Neural crest cell (in vitro differentiated cells): ENCODE data around the gene RTKN. TPM values are rescaled to one million over a fixed set of nuclear protein-coding genes. Genes with fewer than 3 reads are reported as not detected.
"Not testable (repeated sequence)": the region's sequence is repeated elsewhere in the genome, so short reads cannot be mapped to it uniquely, and the experiment has no call there.

ENCODE experiments used
- DNase-seq: peaks from one replicate; pipeline ENCODE4 v3.0.0; 2021; ENCODE audit warnings: low read depth, mixed read lengths, low spot score
- H3K27ac Mint-ChIP-seq: one replicate; pipeline ENCODE4 v1.8.0; 2021; ENCODE audit warnings: mild to moderate bottlenecking, mixed read lengths; ENCODE audit not compliant: unreplicated experiment
- H3K27me3 Mint-ChIP-seq: 2 replicates; pipeline ENCODE4 v1.8.0; 2021; ENCODE audit warnings: low read depth, mild to moderate bottlenecking, mixed read lengths
- H3K36me3 Mint-ChIP-seq: 2 replicates; pipeline ENCODE4 v1.8.0; 2021; ENCODE audit warnings: low read depth, mild to moderate bottlenecking, mixed read lengths
- H3K4me1 Mint-ChIP-seq: 2 replicates; pipeline ENCODE4 v1.8.0; 2021; ENCODE audit warnings: mixed read lengths
- H3K4me3 Mint-ChIP-seq: one replicate; pipeline ENCODE4 v1.8.0; 2021; ENCODE audit warnings: mild to moderate bottlenecking, mixed read lengths
- H3K9me3 Mint-ChIP-seq: 2 replicates; pipeline ENCODE4 v1.8.0; 2021; ENCODE audit warnings: mixed read lengths
- total RNA-seq: library from RNA; stranded (reverse); gene quantifications from 2 replicates; pipeline ENCODE4 v1.2.1, GENCODE V29; 2021
- TF ChIP-seq, protein P1 (sequence below): fragments of 200-600 bp; sonication (generic); conservative IDR thresholded peaks from 2 replicates; pipeline ENCODE4 v1.5.0; 2021; ENCODE audit warnings: antibody characterized with exemption, mild to moderate bottlenecking

RTKN gene
- total RNA-seq, 1 donor from 2014 or later: 62.0 TPM

DNA sequence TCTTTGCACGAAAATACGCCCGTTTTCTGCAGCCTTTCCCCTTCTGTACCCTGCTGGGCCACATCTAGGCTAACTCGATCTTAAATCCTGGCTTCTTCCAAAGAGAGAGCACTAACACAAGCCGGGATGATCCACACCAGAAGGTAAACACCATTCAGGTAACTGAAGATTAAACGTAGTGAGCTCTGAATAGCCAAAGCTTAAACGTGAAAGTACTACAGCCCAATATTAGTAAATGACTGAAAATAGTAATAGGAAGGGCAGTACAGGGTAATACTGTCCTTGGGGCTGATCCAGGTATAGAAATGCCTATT lies 31.2 kb upstream of the RTKN start:
- Mint-ChIP-seq H3K27ac (peak overlapping the region; percentile 98), H3K9me3 (no peaks in the 10 kb centered on the region), H3K4me1 (peaks cover 22% of the 10 kb centered on the region), H3K27me3 (peaks cover 2% of the 10 kb centered on the region), H3K36me3 (peaks cover 14% of the 10 kb centered on the region), H3K4me3 (peak overlapping the region; percentile 98)
- TF ChIP-seq, protein P1, sequence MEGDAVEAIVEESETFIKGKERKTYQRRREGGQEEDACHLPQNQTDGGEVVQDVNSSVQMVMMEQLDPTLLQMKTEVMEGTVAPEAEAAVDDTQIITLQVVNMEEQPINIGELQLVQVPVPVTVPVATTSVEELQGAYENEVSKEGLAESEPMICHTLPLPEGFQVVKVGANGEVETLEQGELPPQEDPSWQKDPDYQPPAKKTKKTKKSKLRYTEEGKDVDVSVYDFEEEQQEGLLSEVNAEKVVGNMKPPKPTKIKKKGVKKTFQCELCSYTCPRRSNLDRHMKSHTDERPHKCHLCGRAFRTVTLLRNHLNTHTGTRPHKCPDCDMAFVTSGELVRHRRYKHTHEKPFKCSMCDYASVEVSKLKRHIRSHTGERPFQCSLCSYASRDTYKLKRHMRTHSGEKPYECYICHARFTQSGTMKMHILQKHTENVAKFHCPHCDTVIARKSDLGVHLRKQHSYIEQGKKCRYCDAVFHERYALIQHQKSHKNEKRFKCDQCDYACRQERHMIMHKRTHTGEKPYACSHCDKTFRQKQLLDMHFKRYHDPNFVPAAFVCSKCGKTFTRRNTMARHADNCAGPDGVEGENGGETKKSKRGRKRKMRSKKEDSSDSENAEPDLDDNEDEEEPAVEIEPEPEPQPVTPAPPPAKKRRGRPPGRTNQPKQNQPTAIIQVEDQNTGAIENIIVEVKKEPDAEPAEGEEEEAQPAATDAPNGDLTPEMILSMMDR: no peak
- no peak for DNase-seq

DNA sequence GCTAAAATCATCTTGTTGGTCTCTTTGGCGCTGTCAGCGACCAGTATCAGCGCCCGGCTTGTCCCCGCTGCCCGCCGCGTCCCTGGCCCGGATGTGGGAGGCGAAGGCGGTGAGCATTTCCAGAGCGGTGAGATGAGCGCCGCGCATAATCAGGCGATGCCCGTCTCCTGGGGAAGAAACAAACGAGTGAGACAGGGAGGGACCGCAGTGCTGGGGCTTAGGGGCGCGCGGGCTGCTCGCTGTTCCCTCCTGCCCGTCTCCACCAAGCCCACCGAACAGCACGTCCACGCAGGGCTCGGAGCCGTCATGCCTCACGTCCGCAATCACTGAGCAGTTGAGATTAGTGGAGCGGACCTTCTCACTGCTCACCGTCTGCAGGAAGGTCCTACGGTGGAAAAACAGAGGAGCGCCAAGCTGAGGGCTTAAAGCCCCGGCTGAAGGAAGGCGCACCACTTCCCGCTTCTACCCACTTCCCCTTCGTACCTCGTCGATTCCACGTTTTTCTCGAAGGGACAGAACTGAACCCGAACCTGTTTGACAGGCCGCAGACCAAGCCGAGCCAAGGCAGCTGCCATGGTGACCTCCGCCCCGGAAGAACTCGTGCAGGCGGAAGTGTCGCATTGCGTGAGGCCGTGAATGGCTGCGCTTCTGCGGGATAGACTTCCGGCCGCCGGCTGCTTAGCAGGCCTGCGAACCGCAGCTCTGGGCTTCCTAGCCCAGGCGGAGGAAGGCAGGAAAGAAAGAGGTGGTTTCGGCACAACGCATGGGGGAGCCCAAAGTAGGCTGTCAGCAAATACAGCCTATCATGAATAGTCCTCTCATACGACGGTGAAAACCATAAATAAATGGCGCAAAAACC lies 30.6 kb upstream of the RTKN start, which contains the start of gene MRPL53:
MRPL53 (minus strand) TSS at position 595 of the 859 bp plus-strand sequence; CDS start at position 575, 20 bp downstream.
- DNase-seq: peak; percentile 93
- H3K36me3 Mint-ChIP-seq: peaks cover 11% of the 10 kb centered on the region
- H3K27me3 Mint-ChIP-seq: peaks cover 2% of the 10 kb centered on the region
- H3K27ac Mint-ChIP-seq: peak within 1 kb of the TSS; percentile 98
- peaks cover 22% of the 10 kb centered on the region for H3K4me1 Mint-ChIP-seq
- TF ChIP-seq, protein P1: no peak
- H3K9me3 Mint-ChIP-seq: no peaks in the 10 kb centered on the region
- peak within 1 kb of the TSS; percentile 98 for H3K4me3 Mint-ChIP-seq

DNA sequence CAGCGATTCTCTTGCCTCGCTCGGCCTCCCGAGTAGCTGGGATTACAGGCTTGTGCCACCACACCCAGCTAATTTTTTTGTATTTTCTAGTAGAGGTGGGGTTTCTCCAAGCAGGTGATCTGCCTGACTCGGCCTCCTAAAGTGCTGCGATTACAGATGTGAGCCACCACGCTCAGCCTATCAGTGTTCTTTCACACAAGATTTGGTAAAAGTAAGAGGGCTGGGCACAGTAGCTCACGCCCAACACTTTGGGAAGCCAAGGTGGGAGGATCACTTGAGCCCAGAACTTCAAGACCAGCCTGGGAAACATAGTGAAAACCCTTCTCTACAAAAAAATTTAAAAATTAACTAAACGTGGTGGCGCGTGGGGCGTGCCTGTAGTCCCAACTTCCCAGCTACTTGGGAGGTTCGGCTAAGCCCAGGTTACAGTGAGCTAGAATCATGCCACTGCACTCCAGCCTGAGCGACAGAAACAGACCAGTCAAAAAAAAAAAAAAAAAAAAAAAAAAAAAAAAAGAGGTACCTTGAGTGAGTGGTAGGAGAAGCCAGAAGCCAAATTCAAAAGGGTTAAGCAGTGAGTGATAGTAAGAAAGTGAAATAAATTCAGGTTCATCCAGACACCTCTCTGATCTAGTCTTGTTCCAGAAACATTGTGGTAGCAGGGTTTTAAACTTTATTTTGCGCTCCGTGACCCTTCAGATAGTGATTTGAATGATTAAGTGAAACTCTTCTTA lies 29.8 kb upstream of the RTKN start:
- TF ChIP-seq, protein P1: no peak
- peaks cover 2% of the 10 kb centered on the region for H3K27me3 Mint-ChIP-seq
- peak overlapping the region; percentile 98 for H3K27ac Mint-ChIP-seq
- H3K4me3 Mint-ChIP-seq: peak overlapping the region; percentile 98
- peaks cover 10% of the 10 kb centered on the region for H3K36me3 Mint-ChIP-seq
- peaks cover 22% of the 10 kb centered on the region for H3K4me1 Mint-ChIP-seq
- H3K9me3 Mint-ChIP-seq: no peaks in the 10 kb centered on the region
- DNase-seq: no peak

DNA sequence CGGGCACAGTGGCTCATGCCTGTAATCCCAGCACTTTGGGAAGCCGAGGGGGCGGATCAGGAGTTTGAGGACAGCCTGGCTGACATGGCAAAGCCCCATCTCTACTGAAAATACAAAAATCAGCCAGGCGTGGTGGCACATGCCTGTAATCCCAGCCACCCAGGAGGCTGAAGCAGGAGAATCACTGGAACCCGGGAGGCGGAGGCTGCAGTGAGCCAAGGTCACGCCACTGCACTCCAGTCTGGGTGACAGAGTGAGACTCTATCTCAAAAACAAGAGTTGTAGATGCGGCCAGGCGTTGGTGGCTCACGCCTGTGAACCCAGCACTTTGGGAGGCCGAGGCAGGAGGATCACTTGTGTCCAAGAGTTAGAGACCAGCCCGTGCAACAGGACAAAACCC lies 29.0 kb upstream of the RTKN start:
- not testable (repeated sequence) for H3K9me3 Mint-ChIP-seq, H3K27ac Mint-ChIP-seq, H3K27me3 Mint-ChIP-seq, DNase-seq
- Mint-ChIP-seq H3K36me3 (peaks cover 10% of the 10 kb centered on the region), H3K4me3 (peak overlapping the region; percentile 81), H3K4me1 (peaks cover 27% of the 10 kb centered on the region)

DNA sequence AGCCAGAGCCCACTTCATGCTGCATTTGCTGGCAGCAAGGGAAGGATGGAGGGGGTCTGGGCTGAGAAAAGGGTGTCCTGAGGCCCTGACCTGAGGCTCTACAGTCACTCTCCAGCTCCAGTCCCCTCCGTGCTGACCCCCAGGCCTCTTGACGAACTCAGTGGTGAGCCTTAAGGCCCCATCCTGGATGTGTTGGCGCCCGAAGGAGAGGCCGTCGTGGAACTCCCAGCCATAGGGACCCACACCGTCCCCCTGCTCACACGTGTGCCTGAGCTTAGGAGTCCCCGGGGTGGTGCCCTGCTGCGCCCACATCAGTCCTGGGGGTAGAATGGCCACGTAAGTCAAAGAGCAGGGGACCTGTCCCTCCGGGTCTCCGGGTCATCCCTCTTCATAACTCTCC lies 22.7 kb upstream of the RTKN start:
- DNase-seq: no peak
- Mint-ChIP-seq H3K4me1 (peaks cover 29% of the 10 kb centered on the region), H3K27ac (no peak overlapping the region), H3K9me3 (no peaks in the 10 kb centered on the region), H3K36me3 (peaks cover 12% of the 10 kb centered on the region), H3K4me3 (peak overlapping the region; percentile 87), H3K27me3 (peaks cover 2% of the 10 kb centered on the region)
- TF ChIP-seq, protein P1: no peak

DNA sequence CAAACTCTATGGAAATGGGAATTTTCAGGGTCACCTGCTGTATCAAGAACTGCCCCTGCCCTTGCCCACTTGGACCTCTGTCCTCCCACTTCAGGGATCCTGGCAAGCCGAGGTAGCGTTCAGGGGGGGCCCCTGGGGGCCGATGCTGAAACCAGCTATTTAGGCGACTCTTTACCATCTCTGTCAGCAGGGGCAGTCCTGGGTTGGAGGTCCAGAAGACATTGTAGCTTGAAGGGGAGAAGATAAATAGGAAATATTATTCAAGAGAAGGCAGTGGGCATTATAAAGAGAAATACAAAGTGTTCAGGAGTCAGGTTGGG lies 21.0 kb upstream of the RTKN start:
- H3K9me3 Mint-ChIP-seq: no peaks in the 10 kb centered on the region
- no peak overlapping the region for H3K27ac Mint-ChIP-seq
- peaks cover 7% of the 10 kb centered on the region for H3K27me3 Mint-ChIP-seq
- no peak for DNase-seq
- peak overlapping the region; percentile 87 for H3K4me3 Mint-ChIP-seq
- TF ChIP-seq, protein P1: no peak
- H3K4me1 Mint-ChIP-seq: peaks cover 39% of the 10 kb centered on the region
- H3K36me3 Mint-ChIP-seq: peaks cover 12% of the 10 kb centered on the region
